Rectal smooth muscle tissue (tissue), 1 donor: ENCODE data around the gene ODAD4.

Experiments
- H3K27ac ChIP-seq: one replicate; pipeline ENCODE4 v1.7.0; 2013; ENCODE audit warnings: low read depth, low read length, inconsistent platforms
- H3K27me3 ChIP-seq: one replicate; pipeline ENCODE4 v1.7.0; 2013; ENCODE audit warnings: low read length; ENCODE audit not compliant: control insufficient read depth, insufficient read depth
- H3K36me3 ChIP-seq: one replicate; pipeline ENCODE4 v1.7.0; 2013; ENCODE audit warnings: low read length; ENCODE audit not compliant: control insufficient read depth, insufficient read depth
- H3K4me1 ChIP-seq: one replicate; pipeline ENCODE4 v1.7.0; 2013; ENCODE audit warnings: low read length; ENCODE audit not compliant: control insufficient read depth, insufficient read depth
- H3K4me3 ChIP-seq: one replicate; pipeline ENCODE4 v1.7.0; 2013; ENCODE audit warnings: low read length
- H3K9ac ChIP-seq: one replicate; pipeline ENCODE4 v1.7.0; 2013; ENCODE audit warnings: low read length

Gene ODAD4

GRCh38 chr17:41957869-41958439, 27.5 kb downstream of the ODAD4 start:
- Histone ChIP-seq H3K36me3 (no peaks in the 10 kb centered on the region), H3K27ac (no peak overlapping the region), H3K9ac (no peak overlapping the region)

DNA sequence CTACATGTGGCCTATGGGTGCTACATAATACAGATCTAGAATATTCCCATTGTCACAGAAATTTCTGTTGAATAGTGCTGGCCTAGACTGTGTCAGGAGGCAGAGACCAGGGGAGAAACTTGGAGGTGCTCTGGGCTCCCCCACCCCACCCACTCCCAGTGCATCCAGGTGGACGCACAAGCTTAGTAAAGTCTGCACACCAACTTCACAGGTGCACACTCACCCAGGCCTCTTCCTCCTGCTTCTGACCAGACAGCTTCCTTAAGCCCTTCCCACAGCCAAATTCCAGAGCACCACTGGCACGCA, 28.6 kb downstream of the ODAD4 start:
- Histone ChIP-seq H3K4me1 (peaks cover 4% of the 10 kb centered on the region), H3K4me3 (no peak overlapping the region), H3K9ac (no peak overlapping the region), H3K27ac (no peak overlapping the region), H3K36me3 (no peaks in the 10 kb centered on the region), H3K27me3 (no peaks in the 10 kb centered on the region)

More at GRCh38 chr17:41957869-41958439, 27.5 kb downstream of the ODAD4 start:
- no peaks in the 10 kb centered on the region for H3K27me3 ChIP-seq
- H3K4me1 ChIP-seq: peaks cover 3% of the 10 kb centered on the region
- no peak overlapping the region for H3K4me3 ChIP-seq

DNA sequence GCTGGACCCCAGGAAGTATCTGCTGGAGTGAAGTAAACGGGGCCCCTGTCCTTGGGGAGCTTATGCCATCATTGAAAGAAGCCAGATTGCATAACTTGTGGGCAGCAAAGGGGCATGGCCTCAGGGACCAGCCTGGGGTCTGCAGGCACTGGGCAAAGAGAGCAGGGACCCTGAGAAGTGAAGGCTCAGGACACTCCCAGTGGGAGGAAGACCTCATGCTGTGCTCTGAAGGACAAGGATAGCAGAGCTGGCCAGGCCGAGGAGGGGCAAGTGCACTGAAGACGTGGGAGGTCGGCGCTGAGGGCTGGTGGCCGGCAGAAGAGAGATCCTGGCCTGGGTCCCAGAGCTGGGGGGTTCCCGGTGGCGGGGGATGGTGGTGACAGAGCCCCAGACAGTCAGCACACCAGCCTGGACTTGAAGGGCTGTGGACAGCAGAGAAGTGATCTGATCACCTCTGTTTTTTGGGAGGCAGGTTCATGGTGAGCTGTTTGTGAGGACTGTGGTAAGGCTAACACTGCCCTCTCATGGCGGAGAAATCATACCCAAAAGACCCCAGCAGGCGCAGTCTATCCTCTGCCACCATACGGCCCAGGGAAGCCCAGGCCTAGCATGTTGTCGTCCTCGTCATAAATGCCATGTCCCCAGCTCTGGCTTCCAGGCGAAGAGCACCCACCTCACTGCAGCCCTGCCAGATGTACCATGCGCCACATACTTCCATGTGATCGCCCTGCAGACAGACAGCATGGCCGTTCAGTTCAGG, 29.1 kb downstream of the ODAD4 start:
- H3K27ac ChIP-seq: no peak overlapping the region
- H3K27me3 ChIP-seq: no peaks in the 10 kb centered on the region
- H3K9ac ChIP-seq: no peak overlapping the region
- no peak overlapping the region for H3K4me3 ChIP-seq
- H3K4me1 ChIP-seq: peaks cover 4% of the 10 kb centered on the region
- no peaks in the 10 kb centered on the region for H3K36me3 ChIP-seq

GRCh38 chr17:41962111-41962510, 31.7 kb downstream of the ODAD4 start:
- Histone ChIP-seq H3K4me3 (no peak overlapping the region), H3K4me1 (peaks cover 11% of the 10 kb centered on the region), H3K36me3 (no peaks in the 10 kb centered on the region), H3K27me3 (no peaks in the 10 kb centered on the region), H3K27ac (no peak overlapping the region), H3K9ac (no peak overlapping the region)

DNA sequence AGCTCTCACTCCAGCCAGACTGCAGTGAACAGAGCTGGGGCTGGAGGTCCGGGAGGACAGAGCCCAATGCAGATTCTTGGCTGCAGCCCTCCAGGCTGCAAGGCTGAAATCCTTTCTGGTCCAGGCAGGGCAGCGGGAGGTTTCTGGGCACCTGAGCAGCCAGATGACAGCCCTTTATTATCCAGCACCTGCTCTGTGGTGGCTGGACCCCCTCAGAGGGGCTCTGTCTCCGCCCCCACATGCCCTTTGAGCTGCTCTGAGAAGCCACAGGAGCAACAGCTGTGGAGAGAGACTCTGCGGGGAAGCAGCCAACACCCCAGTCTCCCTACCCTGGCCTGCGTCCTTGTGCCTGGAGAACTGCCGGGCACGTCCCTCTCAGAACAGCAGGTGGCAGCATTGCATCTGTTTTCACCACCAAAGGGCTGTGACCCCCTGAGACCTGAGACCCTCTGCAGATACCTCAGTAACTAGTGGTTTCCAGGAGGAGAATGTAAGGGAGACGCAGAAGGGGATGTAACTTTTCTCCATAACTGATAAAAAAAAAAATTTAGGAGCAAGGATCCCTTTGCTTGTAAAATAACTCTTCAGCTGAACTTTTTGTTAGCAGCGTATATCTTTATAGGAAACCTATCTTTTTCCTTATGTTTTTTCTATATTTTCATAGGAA, 32.5 kb downstream of the ODAD4 start:
- Histone ChIP-seq H3K27ac (no peak overlapping the region), H3K9ac (no peak overlapping the region), H3K27me3 (no peaks in the 10 kb centered on the region), H3K36me3 (no peaks in the 10 kb centered on the region), H3K4me1 (peaks cover 14% of the 10 kb centered on the region), H3K4me3 (no peak overlapping the region)

DNA sequence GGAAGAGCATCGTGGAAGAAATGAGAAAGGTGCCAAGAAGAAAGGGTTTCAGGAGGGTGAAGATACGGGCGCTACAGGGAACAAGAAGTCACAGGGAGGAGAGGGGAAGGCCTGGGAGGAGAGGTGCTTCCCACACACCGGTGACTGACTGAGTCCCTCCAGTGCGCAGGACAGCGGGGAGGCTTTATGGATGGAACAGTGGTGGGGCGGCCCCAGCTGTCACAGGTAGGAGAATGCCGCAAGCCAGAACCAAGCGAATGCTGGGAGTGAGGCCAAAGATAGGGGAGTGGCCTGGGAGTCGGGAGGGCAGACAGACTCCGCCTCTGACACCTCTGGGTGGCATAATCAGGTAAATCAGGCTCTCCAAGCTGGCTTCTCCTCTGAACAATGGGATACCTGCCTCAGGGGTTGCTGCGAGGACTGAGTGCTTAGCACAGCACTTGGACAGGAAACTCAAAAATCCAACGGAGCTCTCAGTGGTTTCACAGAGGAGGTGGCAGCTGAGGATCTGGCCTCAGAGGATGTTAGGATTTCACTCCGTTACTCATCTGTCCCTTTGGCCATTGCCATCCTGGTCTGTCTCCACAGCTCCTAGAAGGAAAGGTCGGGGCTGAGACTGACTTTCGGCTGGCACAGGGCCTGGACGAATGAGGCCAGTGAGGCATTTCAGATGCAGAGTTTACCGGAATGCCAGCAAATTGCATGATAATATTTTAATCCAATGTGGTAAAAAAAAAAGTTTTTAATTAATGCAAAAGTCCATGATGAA, 35.5 kb downstream of the ODAD4 start:
- Histone ChIP-seq H3K36me3 (peaks cover 6% of the 10 kb centered on the region), H3K4me1 (peaks cover 14% of the 10 kb centered on the region), H3K27me3 (no peaks in the 10 kb centered on the region), H3K27ac (peak overlapping the region; percentile 59), H3K4me3 (peak overlapping the region; percentile 89), H3K9ac (peak overlapping the region; percentile 26)

DNA sequence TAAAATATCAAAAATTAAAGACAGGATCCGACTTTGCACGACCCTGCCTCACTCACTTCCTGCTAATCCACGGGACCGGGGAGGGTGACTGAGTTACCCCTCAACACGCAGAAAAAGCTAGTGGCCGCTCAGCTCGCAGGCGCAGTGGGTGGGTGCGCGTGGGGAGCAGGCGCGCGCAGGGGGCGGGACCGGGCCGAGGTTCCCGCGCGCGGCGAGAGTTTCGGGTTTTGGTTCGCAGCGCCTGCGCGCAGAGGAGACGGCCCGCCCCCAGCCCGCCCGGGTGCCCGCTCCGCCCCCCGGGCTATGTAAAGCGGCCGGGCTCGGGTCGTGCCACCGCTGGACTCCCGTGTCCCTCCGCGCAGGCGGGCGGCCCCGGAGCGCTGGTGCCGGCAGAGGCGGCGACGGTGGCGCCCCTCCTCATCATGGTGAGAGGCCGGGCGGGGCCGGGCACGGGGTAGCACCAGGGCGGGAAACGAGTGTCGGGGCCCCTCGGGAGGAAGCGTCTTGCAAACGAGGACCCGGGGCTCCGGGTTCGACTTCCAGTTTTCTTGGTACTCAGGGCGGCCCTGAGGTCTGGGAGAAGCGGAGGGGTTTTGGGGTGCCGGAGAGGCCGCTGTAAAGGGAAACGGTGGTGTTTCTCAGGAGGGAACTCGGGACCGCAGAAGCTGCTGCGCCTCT, 36.2 kb downstream of the ODAD4 start, which contains the start of gene CNP:
CNP (plus strand) TSS at position 333 of the 678 bp plus-strand sequence; CDS start at position 423, 90 bp downstream.
- peak within 1 kb of the TSS; percentile 57 for H3K9ac ChIP-seq
- peaks cover 6% of the 10 kb centered on the region for H3K36me3 ChIP-seq
- H3K4me1 ChIP-seq: peaks cover 14% of the 10 kb centered on the region
- no peaks in the 10 kb centered on the region for H3K27me3 ChIP-seq
- H3K4me3 ChIP-seq: peak within 1 kb of the TSS; percentile 89
- H3K27ac ChIP-seq: peak within 1 kb of the TSS; percentile 79

GRCh38 chr17:41967141-41967920, 36.9 kb downstream of the ODAD4 start:
- Histone ChIP-seq H3K27ac (peak overlapping the region; percentile 79), H3K36me3 (peaks cover 9% of the 10 kb centered on the region), H3K27me3 (no peaks in the 10 kb centered on the region), H3K9ac (peak overlapping the region; percentile 57), H3K4me1 (peaks cover 14% of the 10 kb centered on the region), H3K4me3 (peak overlapping the region; percentile 89)

DNA sequence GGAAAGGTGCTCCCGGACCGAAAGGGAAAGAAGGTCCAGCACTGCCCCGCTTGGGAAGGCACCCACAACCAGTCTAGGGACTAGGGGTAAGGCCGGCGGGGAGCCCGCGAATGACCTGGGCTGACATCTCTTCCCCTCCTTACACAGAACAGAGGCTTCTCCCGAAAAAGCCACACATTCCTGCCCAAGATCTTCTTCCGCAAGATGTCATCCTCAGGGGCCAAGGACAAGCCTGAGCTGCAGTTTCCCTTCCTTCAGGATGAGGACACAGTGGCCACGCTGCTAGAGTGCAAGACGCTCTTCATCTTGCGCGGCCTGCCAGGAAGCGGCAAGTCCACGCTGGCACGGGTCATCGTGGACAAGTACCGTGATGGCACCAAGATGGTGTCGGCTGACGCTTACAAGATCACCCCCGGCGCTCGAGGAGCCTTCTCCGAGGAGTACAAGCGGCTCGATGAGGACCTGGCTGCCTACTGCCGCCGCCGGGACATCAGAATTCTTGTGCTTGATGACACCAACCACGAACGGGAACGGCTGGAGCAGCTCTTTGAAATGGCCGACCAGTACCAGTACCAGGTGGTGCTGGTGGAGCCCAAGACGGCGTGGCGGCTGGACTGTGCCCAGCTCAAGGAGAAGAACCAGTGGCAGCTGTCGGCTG, 37.6 kb downstream of the ODAD4 start:
- H3K27me3 ChIP-seq: no peaks in the 10 kb centered on the region
- H3K36me3 ChIP-seq: peaks cover 17% of the 10 kb centered on the region
- H3K27ac ChIP-seq: no peak overlapping the region
- no peak overlapping the region for H3K9ac ChIP-seq
- H3K4me3 ChIP-seq: peak overlapping the region; percentile 89
- H3K4me1 ChIP-seq: peaks cover 14% of the 10 kb centered on the region

DNA sequence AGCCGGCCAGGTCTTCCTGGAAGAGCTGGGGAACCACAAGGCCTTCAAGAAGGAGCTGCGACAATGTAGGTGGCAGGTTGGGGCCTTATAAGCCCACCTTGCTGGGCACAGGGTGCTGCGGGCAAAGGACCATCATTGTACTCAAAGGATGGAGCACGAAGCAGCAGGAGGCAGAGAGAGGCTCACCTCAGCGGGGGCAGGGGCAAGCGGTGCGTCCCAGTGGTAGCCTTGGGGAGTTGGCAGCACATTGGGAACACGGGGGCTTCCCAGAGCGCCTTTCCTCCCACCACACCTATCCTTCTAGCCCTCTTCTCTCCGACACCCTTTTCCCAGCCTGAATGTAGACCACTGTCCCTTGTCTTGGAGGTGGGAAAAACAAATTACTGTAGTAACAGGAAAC, 38.3 kb downstream of the ODAD4 start:
- H3K27me3 ChIP-seq: no peaks in the 10 kb centered on the region
- peaks cover 14% of the 10 kb centered on the region for H3K4me1 ChIP-seq
- no peak overlapping the region for H3K27ac ChIP-seq
- H3K36me3 ChIP-seq: peaks cover 22% of the 10 kb centered on the region
- H3K9ac ChIP-seq: no peak overlapping the region
- H3K4me3 ChIP-seq: no peak overlapping the region

GRCh38 chr17:41970901-41971331, 40.5 kb downstream of the ODAD4 start:
- peaks cover 7% of the 10 kb centered on the region for H3K4me1 ChIP-seq
- H3K36me3 ChIP-seq: peaks cover 36% of the 10 kb centered on the region
- no peak overlapping the region for H3K4me3 ChIP-seq
- H3K27ac ChIP-seq: no peak overlapping the region
- H3K9ac ChIP-seq: no peak overlapping the region
- no peaks in the 10 kb centered on the region for H3K27me3 ChIP-seq
